Left ventricle myocardium inferior (tissue), 1 donor: ENCODE measurements around the gene IRF5. TPM values are rescaled to one million over a fixed set of nuclear protein-coding genes. Genes with fewer than 3 reads are reported as not detected.

Source experiments
- DNase-seq: peaks from one replicate; pipeline ENCODE4 v3.0.0-alpha.2; 2020
- H3K27ac ChIP-seq: fragments of 200-600 bp; replicated peaks from 2 replicates; pipeline ENCODE4 v1.8.0; 2021
- H3K27me3 ChIP-seq: fragments of 200-600 bp; 2 replicates; pipeline ENCODE4 v1.8.0; 2021; ENCODE audit warnings: low read depth
- H3K36me3 ChIP-seq: fragments of 200-600 bp; 2 replicates; pipeline ENCODE4 v1.8.0; 2021
- H3K4me1 ChIP-seq: fragments of 200-600 bp; 2 replicates; pipeline ENCODE4 v1.8.0; 2021
- H3K4me3 ChIP-seq: fragments of 200-600 bp; 2 replicates; pipeline ENCODE4 v1.8.0; 2021; ENCODE audit warnings: mild to moderate bottlenecking, moderate library complexity
- H3K9me3 ChIP-seq: fragments of 200-600 bp; replicated peaks from 2 replicates; pipeline ENCODE4 v1.8.0; 2021
- intact Hi-C: fragments of 100-400 bp; cut with micrococcal nuclease; formaldehyde crosslinking; loops from one replicate; pipeline ENCODE4 v1.11.0; 2022
- total RNA-seq: library from RNA; stranded (reverse); fragmentation: NEBNext Ultra II Directional; extraction: Animal tissue kit (Norgen Biotek cat#: 25700); gene quantifications from one replicate; pipeline ENCODE4 v1.2.1, GENCODE V29; 2021
- TF ChIP-seq, protein P1 (sequence below): fragments of 200-600 bp; IDR thresholded peaks from 2 replicates; pipeline ENCODE4 v1.8.0; 2021; ENCODE audit warnings: antibody characterized with exemption, mild to moderate bottlenecking, borderline replicate concordance
- donor health status: DM: no; HTN: yes; CAD: no; lungs with severe emphysema.

IRF5 gene
- total RNA-seq, 1 donor from 2014 or later, result 2.2 TPM

DNA sequence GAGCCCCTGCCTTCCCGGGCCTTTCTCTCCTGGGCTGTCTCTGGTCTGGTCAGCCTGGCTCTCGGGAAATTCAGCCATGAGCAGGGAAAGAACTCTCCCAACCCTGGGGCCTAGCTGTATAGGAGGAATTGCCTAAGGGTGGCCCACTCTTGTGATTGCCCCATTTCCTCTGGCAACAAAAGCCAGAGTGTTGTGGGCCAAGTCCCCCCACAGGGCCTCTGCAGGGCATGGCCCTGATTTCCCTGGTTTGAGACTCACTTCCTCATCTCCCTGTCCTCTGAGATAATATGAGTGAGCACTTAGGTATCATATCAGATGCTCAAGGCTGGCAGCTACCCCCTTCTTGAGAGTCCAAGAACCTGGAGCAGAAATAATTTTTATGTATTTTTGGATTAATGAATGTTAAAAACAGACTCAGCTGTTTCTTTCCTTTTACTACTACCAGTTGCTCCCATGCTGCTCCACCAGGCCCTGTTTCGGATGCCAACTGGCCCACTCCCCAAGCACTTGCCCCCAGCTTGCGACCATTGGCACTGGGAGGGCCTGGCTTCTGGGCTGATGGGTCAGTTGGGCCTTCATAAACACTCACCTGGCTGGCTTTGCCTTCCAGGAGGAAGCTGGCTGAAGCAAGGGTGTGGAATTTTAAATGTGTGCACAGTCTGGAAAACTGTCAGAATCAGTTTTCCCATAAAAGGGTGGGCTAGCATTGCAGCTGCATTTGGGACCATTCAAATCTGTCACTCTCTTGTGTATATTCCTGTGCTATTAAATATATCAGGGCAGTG lies 11.4 kb downstream of the IRF5 start:
- Histone ChIP-seq H3K9me3 (no peaks in the 10 kb centered on the region), H3K27me3 (peaks cover 15% of the 10 kb centered on the region), H3K4me3 (no peak overlapping the region), H3K36me3 (peaks cover 30% of the 10 kb centered on the region), H3K4me1 (no peaks in the 10 kb centered on the region), H3K27ac (no peak overlapping the region)
- no peak for DNase-seq
- TF ChIP-seq, protein P1, sequence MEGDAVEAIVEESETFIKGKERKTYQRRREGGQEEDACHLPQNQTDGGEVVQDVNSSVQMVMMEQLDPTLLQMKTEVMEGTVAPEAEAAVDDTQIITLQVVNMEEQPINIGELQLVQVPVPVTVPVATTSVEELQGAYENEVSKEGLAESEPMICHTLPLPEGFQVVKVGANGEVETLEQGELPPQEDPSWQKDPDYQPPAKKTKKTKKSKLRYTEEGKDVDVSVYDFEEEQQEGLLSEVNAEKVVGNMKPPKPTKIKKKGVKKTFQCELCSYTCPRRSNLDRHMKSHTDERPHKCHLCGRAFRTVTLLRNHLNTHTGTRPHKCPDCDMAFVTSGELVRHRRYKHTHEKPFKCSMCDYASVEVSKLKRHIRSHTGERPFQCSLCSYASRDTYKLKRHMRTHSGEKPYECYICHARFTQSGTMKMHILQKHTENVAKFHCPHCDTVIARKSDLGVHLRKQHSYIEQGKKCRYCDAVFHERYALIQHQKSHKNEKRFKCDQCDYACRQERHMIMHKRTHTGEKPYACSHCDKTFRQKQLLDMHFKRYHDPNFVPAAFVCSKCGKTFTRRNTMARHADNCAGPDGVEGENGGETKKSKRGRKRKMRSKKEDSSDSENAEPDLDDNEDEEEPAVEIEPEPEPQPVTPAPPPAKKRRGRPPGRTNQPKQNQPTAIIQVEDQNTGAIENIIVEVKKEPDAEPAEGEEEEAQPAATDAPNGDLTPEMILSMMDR, result no peak
- intact Hi-C loops, result no loop called here

DNA sequence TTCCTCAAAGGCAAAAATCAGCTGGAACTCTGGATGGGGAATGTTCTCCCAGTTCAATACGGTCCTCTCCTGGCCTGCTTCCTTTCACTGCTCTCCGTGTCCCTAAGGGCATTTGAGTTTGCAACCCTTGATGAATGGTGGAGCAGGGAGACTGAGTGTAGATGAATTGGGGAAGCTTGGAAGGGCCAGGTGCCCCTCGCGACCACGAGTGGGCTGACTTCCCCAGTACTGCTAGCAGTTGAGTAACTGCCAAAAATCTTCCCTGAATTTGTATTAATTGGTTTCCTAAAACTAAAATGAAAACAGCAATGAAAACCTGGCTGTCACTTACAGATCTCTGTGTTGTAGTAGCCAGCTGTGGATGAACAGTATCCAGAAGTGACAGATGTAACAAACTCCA lies 13.6 kb downstream of the IRF5 start:
- Histone ChIP-seq H3K27ac (no peak overlapping the region), H3K9me3 (no peaks in the 10 kb centered on the region), H3K36me3 (peaks cover 52% of the 10 kb centered on the region), H3K4me1 (no peaks in the 10 kb centered on the region), H3K4me3 (no peak overlapping the region), H3K27me3 (peaks cover 5% of the 10 kb centered on the region)
- no peak for DNase-seq
- TF ChIP-seq, protein P1, result no peak
- intact Hi-C loops, result no loop called here

DNA sequence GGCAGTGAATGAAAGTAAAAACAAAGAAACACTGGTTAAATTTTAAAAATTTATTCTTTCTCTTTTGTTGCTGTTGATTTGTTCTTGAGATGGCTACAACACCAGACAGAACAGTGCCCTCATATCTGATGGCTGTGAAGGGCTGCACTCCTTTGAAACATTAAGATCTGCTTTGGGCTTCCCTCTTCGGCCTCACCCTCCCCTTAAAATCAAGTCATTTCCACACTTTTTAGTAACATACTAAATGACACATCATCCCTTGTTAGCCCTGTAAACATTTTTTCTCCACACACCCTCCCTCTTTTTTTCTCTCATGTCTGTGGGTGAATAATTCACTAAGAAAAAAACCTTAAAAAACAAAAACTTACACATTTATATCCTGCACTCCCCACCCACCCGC lies 16.4 kb downstream of the IRF5 start:
- no peaks in the 10 kb centered on the region for H3K27me3 ChIP-seq
- intact Hi-C loops, result no loop called here
- no peak overlapping the region for H3K27ac ChIP-seq
- no peak for DNase-seq
- H3K4me3 ChIP-seq, result no peak overlapping the region
- peaks cover 80% of the 10 kb centered on the region for H3K36me3 ChIP-seq
- no peaks in the 10 kb centered on the region for H3K9me3 ChIP-seq
- no peaks in the 10 kb centered on the region for H3K4me1 ChIP-seq
- TF ChIP-seq, protein P1, result no peak

DNA sequence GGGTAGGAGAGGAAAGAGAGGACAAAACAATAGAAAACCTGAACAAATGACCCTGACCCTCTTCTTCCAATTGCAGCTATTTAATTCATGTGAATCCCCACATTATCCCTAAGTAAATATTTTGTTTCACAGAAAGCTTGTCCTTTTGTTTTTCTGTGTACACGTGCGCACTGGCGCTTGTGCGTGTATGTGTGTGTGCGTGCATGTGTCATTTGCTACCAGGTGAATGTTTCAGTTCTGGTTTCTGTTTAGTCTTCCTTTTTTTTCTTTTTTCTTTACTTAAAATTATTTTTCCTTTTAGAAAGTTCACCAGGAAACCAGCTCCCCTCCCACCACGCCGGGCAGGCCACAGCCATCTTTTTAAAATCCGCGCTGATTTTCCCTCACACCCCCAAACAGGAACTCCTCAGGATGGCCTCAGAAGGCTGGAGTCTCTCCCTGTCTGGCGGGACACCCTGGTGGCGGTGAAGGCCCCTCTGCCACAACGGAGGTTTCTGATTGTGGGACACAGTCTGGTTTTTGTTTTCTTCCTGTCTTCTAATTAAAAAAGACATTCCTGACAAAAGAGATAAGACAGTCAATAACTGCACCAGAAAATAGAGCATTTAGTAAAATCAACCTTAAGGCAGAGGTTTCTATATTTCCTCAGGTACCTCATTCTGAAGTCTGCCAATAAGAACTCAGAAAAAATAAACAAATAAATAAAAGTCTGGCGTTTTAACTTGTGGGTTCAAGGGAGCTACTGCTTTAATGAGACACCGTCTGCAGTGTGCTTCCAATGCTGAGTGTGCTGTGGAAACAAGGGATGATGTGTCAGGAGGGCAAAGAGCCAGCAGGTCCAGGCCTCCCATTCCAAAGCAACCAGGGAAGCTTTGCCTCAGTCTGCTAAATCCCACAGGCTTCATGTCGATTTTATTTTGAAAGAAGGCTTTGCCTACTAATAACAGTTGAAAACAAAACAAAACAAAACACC lies 17.4 kb downstream of the IRF5 start:
- H3K36me3 ChIP-seq, result peaks cover 90% of the 10 kb centered on the region
- TF ChIP-seq, protein P1, result no peak
- intact Hi-C loops, result no loop called here

DNA sequence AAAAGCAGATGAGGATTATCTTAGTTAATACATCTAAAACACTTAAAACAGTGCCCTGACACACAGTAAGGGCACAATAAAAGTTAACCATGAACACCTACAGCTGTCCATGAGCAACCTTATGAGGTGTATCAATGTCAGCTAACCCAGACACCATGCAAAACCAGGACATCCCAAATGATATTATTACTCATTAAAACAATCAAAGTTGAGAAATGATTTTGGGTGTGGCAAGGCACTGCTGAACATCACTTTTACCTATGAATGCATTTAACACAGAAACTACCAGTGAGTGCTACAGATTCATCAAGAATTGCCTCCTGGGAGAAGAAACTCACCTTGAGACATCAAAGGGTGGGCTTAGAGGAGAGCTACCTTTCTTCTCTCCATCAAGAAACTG lies 18.3 kb downstream of the IRF5 start:
- no peak for DNase-seq
- Histone ChIP-seq H3K36me3 (peaks cover 93% of the 10 kb centered on the region), H3K9me3 (no peaks in the 10 kb centered on the region), H3K27ac (no peak overlapping the region), H3K27me3 (no peaks in the 10 kb centered on the region), H3K4me1 (no peaks in the 10 kb centered on the region), H3K4me3 (no peak overlapping the region)
- intact Hi-C loops, result no loop called here
- TF ChIP-seq, protein P1, result no peak

More for the DNA sequence above, 17.4 kb downstream of the IRF5 start:
- Histone ChIP-seq H3K4me3 (no peak overlapping the region), H3K9me3 (no peaks in the 10 kb centered on the region), H3K27me3 (no peaks in the 10 kb centered on the region), H3K27ac (no peak overlapping the region), H3K4me1 (no peaks in the 10 kb centered on the region)
- no peak for DNase-seq
